IMR-90 (cell line): ENCODE measurements around the gene MGRN1. TPM values are rescaled to one million over a fixed set of nuclear protein-coding genes. Genes with fewer than 3 reads are reported as not detected.

ENCODE experiments used
- ATAC-seq: fragments of 200-7000 bp; cut with Tn5 transposase; 2 replicates; pipeline ENCODE4 v1.9.1; 2020; ENCODE audit warnings: low read depth, mild to moderate bottlenecking, moderate library complexity
- BruUV-seq: library from RNA; stranded (reverse); fragments of 400-500 nt; replicated peaks from 2 replicates; lab custom pipeline; 2021; lab: Mats Ljungman, UMichigan
- CTCF ChIA-PET: fragments of 300-600 bp; formaldehyde crosslinking; extraction: SDS; loops from one replicate; lab custom pipeline; 2021; ENCODE audit warnings: antibody characterized with exemption; lab: Yijun Ruan, JAX
- POLR2A ChIA-PET: fragments of 300-600 bp; sonication (Branson Sonifier 250); formaldehyde crosslinking; loops from one replicate; lab custom pipeline; 2022; ENCODE audit warnings: antibody characterized with exemption; ENCODE audit not compliant: unreplicated experiment; lab: Charles Lee
- DNase-seq: peaks from one replicate; pipeline ENCODE4 v3.0.0; 2013
- H2AFZ ChIP-seq: replicated peaks from 2 replicates; pipeline ENCODE3; 2013; ENCODE audit warnings: low read length, mild to moderate bottlenecking; ENCODE audit not compliant: poor library complexity
- H2AK5ac ChIP-seq: 2 replicates; pipeline ENCODE4 v1.6.1; 2013; ENCODE audit warnings: low read depth, low read length, inconsistent platforms
- H2AK9ac ChIP-seq: replicated peaks from 2 replicates; pipeline ENCODE3; 2013; ENCODE audit warnings: mild to moderate bottlenecking, low read depth, low read length, moderate library complexity; ENCODE audit not compliant: poor library complexity
- H2BK120ac ChIP-seq: 2 replicates; pipeline ENCODE4 v1.6.1; 2013; ENCODE audit warnings: low read depth, low read length, inconsistent platforms
- H2BK15ac ChIP-seq: 3 replicates; pipeline ENCODE4 v1.6.1; 2013; ENCODE audit warnings: low read depth, low read length, inconsistent platforms
- H2BK20ac ChIP-seq: 2 replicates; pipeline ENCODE4 v1.6.1; 2013; ENCODE audit warnings: low read depth, mild to moderate bottlenecking, inconsistent platforms, low read length, moderate library complexity
- H2BK5ac ChIP-seq: 2 replicates; pipeline ENCODE4 v1.6.1; 2013; ENCODE audit warnings: mild to moderate bottlenecking, low read depth, low read length, inconsistent platforms; ENCODE audit not compliant: poor library complexity, severe bottlenecking
- H3K14ac ChIP-seq: replicated peaks from 2 replicates; pipeline ENCODE4 v1.6.1; 2013; ENCODE audit warnings: low read depth, low read length, inconsistent platforms
- H3K18ac ChIP-seq: 2 replicates; pipeline ENCODE4 v1.6.1; 2013; ENCODE audit warnings: low read depth, low read length, control low read depth
- H3K23ac ChIP-seq: 2 replicates; pipeline ENCODE4 v1.6.1; 2013; ENCODE audit warnings: low read depth, low read length, inconsistent platforms
- H3K27ac ChIP-seq: 2 replicates; pipeline ENCODE4 v1.5.1; 2013; ENCODE audit warnings: mild to moderate bottlenecking, control low read depth, low read length; ENCODE audit not compliant: insufficient read depth
- H3K27me3 ChIP-seq: 2 replicates; pipeline ENCODE4 v1.6.1; 2013; ENCODE audit warnings: low read length; ENCODE audit not compliant: control insufficient read depth, insufficient read depth
- H3K36me3 ChIP-seq: 2 replicates; pipeline ENCODE4 v1.6.1; 2013; ENCODE audit warnings: low read length, mixed read lengths; ENCODE audit not compliant: control insufficient read depth, insufficient read depth
- H3K4ac ChIP-seq: 2 replicates; pipeline ENCODE4 v1.6.1; 2013; ENCODE audit warnings: low read depth, low read length, inconsistent platforms
- H3K4me1 ChIP-seq: 2 replicates; pipeline ENCODE4 v1.6.1; 2013; ENCODE audit warnings: low read length, mixed read lengths; ENCODE audit not compliant: control insufficient read depth, insufficient read depth
- H3K4me2 ChIP-seq: 2 replicates; pipeline ENCODE4 v1.6.1; 2013; ENCODE audit warnings: low read depth, mild to moderate bottlenecking, control low read depth, low read length, moderate library complexity
- H3K4me3 ChIP-seq: 2 replicates; pipeline ENCODE4 v1.5.1; 2013; ENCODE audit warnings: low read depth, mild to moderate bottlenecking, control low read depth, low read length, moderate library complexity; ENCODE audit not compliant: insufficient read depth
- H3K56ac ChIP-seq: 2 replicates; pipeline ENCODE4 v1.6.1; 2013; ENCODE audit warnings: low read length, inconsistent platforms; ENCODE audit not compliant: insufficient read depth; ENCODE audit errors: extremely low read depth
- H3K79me1 ChIP-seq, 2 experiments: 2 replicates each; pipeline ENCODE4 v1.6.1; 2013; ENCODE audit warnings: low read length in 2 of 2, inconsistent platforms in 1 of 2, low read depth in 1 of 2
- H3K9ac ChIP-seq: 2 replicates; pipeline ENCODE4 v1.6.1; 2013; ENCODE audit warnings: low read depth, low read length, control low read depth
- H3K9me1 ChIP-seq: 2 replicates; pipeline ENCODE4 v1.6.1; 2013; ENCODE audit warnings: low read length, inconsistent platforms; ENCODE audit not compliant: insufficient read depth
- H3K9me3 ChIP-seq: 2 replicates; pipeline ENCODE4 v1.6.1; 2013; ENCODE audit warnings: low read length; ENCODE audit not compliant: control insufficient read depth, insufficient read depth
- H4K20me1 ChIP-seq: 2 replicates; pipeline ENCODE4 v1.6.1; 2013; ENCODE audit warnings: low read length, inconsistent platforms; ENCODE audit not compliant: insufficient read depth
- H4K5ac ChIP-seq: 2 replicates; pipeline ENCODE4 v1.6.1; 2013; ENCODE audit warnings: mild to moderate bottlenecking, low read depth, low read length, control low read depth
- H4K8ac ChIP-seq, 2 experiments: 2 replicates each; pipeline ENCODE4 v1.6.1; 2013; ENCODE audit warnings: low read depth in 2 of 2, low read length in 2 of 2, control low read depth in 1 of 2, inconsistent platforms in 1 of 2
- H4K91ac ChIP-seq: 2 replicates; pipeline ENCODE4 v1.6.1; 2013; ENCODE audit warnings: low read depth, low read length, inconsistent platforms; ENCODE audit not compliant: insufficient read depth
- BHLHE40 ChIP-seq: fragments of 150-350 bp; IDR thresholded peaks from 2 replicates; pipeline ENCODE4 v1.6.1; 2016; ENCODE audit warnings: mild to moderate bottlenecking, low read depth, low read length
- CEBPB ChIP-seq: IDR thresholded peaks from 2 replicates; pipeline ENCODE4 v1.6.1; 2012; ENCODE audit warnings: low read depth, low read length, improper control_type of control experiment
- CHD1 ChIP-seq: IDR thresholded peaks from 2 replicates; pipeline ENCODE4 v1.6.1; 2012; ENCODE audit warnings: low read depth, low read length, improper control_type of control experiment
- FOS ChIP-seq: fragments of 150-350 bp; IDR thresholded peaks from 2 replicates; pipeline ENCODE4 v1.6.1; 2016; ENCODE audit warnings: low read depth, low read length
- MAFK ChIP-seq: IDR thresholded peaks from 2 replicates; pipeline ENCODE4 v1.6.1; 2012; ENCODE audit warnings: low read depth, low read length, improper control_type of control experiment
- MAZ ChIP-seq: IDR thresholded peaks from 2 replicates; pipeline ENCODE4 v1.6.1; 2012; ENCODE audit warnings: low read depth, mild to moderate bottlenecking, low read length, improper control_type of control experiment, moderate library complexity, borderline replicate concordance
- RCOR1 ChIP-seq: IDR thresholded peaks from 2 replicates; pipeline ENCODE4 v1.6.1; 2012; ENCODE audit warnings: mild to moderate bottlenecking, low read length, improper control_type of control experiment; ENCODE audit not compliant: insufficient replicate concordance
- USF2 ChIP-seq: fragments of 150-350 bp; IDR thresholded peaks from 2 replicates; pipeline ENCODE4 v1.6.1; 2017; ENCODE audit warnings: mild to moderate bottlenecking, antibody characterized with exemption, low read length, low read depth
- WGBS, 2 experiments: methylation state at CpG; one replicate each; pipeline versions ENCODE4 v1.1.5 to v1.1.7; 2013; ENCODE audit warnings: missing lambda C conversion rate in 2 of 2; ENCODE audit not compliant: insufficient read length in 1 of 2; ENCODE audit errors: extremely low coverage in 2 of 2; 5-methylcytosine and 5-hydroxymethylcytosine counted together
- dilution Hi-C: fragments of 300-500 bp; cut with HindIII; formaldehyde crosslinking; loops from one replicate; pipeline ENCODE4 v1.14.3; 2018; ENCODE audit warnings: low sequenced_read_pairs; ENCODE audit not compliant: unreplicated experiment
- in situ Hi-C: fragments of 300-500 bp; cut with MboI; formaldehyde crosslinking; loops from 3 replicates; pipeline ENCODE4 v1.14.3; 2019; ENCODE audit warnings: low sequenced_read_pairs, inconsistent platforms, mixed read lengths
- intact Hi-C: fragments of 100-400 bp; cut with micrococcal nuclease; formaldehyde crosslinking; loops from 2 replicates; pipeline ENCODE4 v1.10.0; 2022
- polyA plus RNA-seq, 3 experiments: library from polyadenylated mRNA; depleted of rRNA; stranded (reverse); fragments of >200 nt; gene quantifications; 2 replicates each; pipeline ENCODE4 v1.2.3, GENCODE V29; 2012; ENCODE audit warnings: low replicate concordance in 1 of 3
- total RNA-seq: library from RNA; depleted of rRNA; stranded (reverse); fragments of >200 nt; gene quantifications from 2 replicates; pipeline ENCODE4 v1.2.3, GENCODE V29; 2012

The MGRN1 gene
- total and polyA plus RNA-seq, 2 of the 4 experiments (the other 2 are of a cell fraction), result 11.7 to 32.7 TPM

- ChIA-PET POLR2A (no interaction called here), CTCF (interaction anchor here (0.9 kb wide), 1 partner anchor 44 kb away, joined by 4 read pairs; no protein-coding TSS in a partner anchor)
- Histone ChIP-seq H4K91ac (no peak overlapping the region), H3K79me1 (no peaks in the 10 kb centered on the region), H2AK9ac (no peak overlapping the region), H2BK5ac (no peak overlapping the region), H2AFZ (no peak overlapping the region), H3K27ac (no peak overlapping the region), H3K4me1 (no peaks in the 10 kb centered on the region), H3K9me1 (no peaks in the 10 kb centered on the region), H2AK5ac (no peak overlapping the region), H3K9me3 (peaks cover 9% of the 10 kb centered on the region), H2BK120ac (no peak overlapping the region), H3K4me3 (no peak overlapping the region), H3K4me2 (no peak overlapping the region), H4K20me1 (no peaks in the 10 kb centered on the region), H4K5ac (no peak overlapping the region), H3K27me3 (peaks cover 43% of the 10 kb centered on the region), H3K36me3 (no peaks in the 10 kb centered on the region), H3K23ac (no peak overlapping the region), H4K8ac (no peak overlapping the region), H3K9ac (no peak overlapping the region), H2BK15ac (no peak overlapping the region), H3K14ac (no peak overlapping the region), H3K18ac (no peak overlapping the region), H3K56ac (no peak overlapping the region), H2BK20ac (no peak overlapping the region), H3K4ac (no peak overlapping the region)
- in situ Hi-C loops (no loop called here), intact Hi-C loops (no loop called here), dilution Hi-C loops (no loop called here)
- 40% methylated on average over 9 of the region's 16 CpGs; no CpG with 5 or more reads in 1 of the 2 experiments for WGBS, 2 experiments
- BruUV-seq, result no TSS peak
- ATAC-seq (no peak), DNase-seq (no peak)
- TF ChIP-seq CHD1 (no peak), MAFK (no peak), USF2 (no peak), RCOR1 (no peak), BHLHE40 (no peak), CEBPB (no peak), FOS (no peak), MAZ (no peak)
Observed at GRCh38 chr16:4593086-4593485, 31.5 kb upstream of the MGRN1 start.
